ENCODE data around the gene TRIM14. TPM values are rescaled to one million over a fixed set of nuclear protein-coding genes. Genes with fewer than 3 reads are reported as not detected.

TRIM14 gene
- total and polyA plus RNA-seq, 2 of the 4 experiments (the other 2 are of a cell fraction) = 3.0 to 8.5 TPM

DNA sequence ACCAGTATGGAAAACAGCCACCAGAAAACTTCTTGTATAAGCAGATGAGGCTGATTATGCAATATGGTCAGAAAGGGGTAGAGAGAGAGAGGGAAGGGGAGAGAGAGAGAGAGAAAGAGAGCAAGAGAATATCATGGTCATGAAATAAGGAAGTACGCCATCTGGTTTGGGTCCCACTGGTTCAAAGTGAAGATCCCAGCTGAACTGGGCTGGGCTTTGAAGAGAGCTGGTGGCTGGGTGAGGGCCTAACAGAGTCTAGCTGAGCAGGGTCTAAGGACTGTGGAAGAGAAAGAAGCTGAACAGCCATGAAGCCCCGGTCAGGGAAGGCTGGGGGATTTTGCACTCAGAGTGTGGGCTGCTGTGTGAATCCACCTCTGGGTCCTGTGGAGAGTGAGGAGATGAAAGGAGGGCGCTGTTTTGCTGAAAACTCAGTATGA is 14.6 kb downstream of the TRIM14 start:
- H3K4me3 ChIP-seq (ENCODE audit: insufficient read depth, low read depth, low read length) = no peak overlapping the region
- no peak for TF ChIP-seq CEBPB (IDR thresholded peaks at IDR 0.05; ENCODE audit: low read depth, low read length)
- TF ChIP-seq SMC3 (IDR thresholded peaks at IDR 0.05; ENCODE audit: low read depth, low read length) = no peak
- TF ChIP-seq, protein P1, sequence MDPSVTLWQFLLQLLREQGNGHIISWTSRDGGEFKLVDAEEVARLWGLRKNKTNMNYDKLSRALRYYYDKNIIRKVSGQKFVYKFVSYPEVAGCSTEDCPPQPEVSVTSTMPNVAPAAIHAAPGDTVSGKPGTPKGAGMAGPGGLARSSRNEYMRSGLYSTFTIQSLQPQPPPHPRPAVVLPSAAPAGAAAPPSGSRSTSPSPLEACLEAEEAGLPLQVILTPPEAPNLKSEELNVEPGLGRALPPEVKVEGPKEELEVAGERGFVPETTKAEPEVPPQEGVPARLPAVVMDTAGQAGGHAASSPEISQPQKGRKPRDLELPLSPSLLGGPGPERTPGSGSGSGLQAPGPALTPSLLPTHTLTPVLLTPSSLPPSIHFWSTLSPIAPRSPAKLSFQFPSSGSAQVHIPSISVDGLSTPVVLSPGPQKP (IDR thresholded peaks at IDR 0.05; ENCODE audit: borderline replicate concordance, low read depth, low read length) = no peak
- no peak for TF ChIP-seq MAZ (IDR thresholded peaks at IDR 0.05; ENCODE audit: borderline replicate concordance, low read depth, low read length)
- peak overlapping the region; percentile 41 for H2AFZ ChIP-seq (replicated peaks; ENCODE audit: low read length, poor library complexity)
- no peak overlapping the region for H3K4ac ChIP-seq (ENCODE audit: low read depth, low read length)
- CTCF ChIA-PET = no interaction called here
- POLR2A ChIA-PET (ENCODE audit: unreplicated experiment) = no interaction called here
- no peak overlapping the region for H4K91ac ChIP-seq (ENCODE audit: insufficient read depth, low read depth, low read length)
- H2BK15ac ChIP-seq (ENCODE audit: low read depth, low read length) = no peak overlapping the region
- no peak overlapping the region for H2BK120ac ChIP-seq (ENCODE audit: low read depth, low read length)
- H3K79me1 ChIP-seq (ENCODE audit: low read depth in 1 of 2, low read length in 2 of 2) = no peaks in the 10 kb centered on the region
- no peak overlapping the region for H3K14ac ChIP-seq (replicated peaks; ENCODE audit: low read depth, low read length)
- ATAC-seq (ENCODE audit: low read depth) (no peak), DNase-seq (no peak)
- no peak overlapping the region for H2AK9ac ChIP-seq (replicated peaks; ENCODE audit: low read depth, low read length, poor library complexity)
- 100% methylated on average over 1 of the region's 3 CpGs; no CpG with 5 or more reads in 1 of the 2 experiments for WGBS, 2 experiments (ENCODE audit: extremely low coverage in 2 of 2, insufficient read length in 1 of 2)
- intact Hi-C loops (cut with micrococcal nuclease) = no loop called here
- H4K5ac ChIP-seq (ENCODE audit: low read depth, low read length) = no peak overlapping the region
- H4K8ac ChIP-seq (ENCODE audit: low read depth in 2 of 2, low read length in 2 of 2) = no peak overlapping the region
- H2AK5ac ChIP-seq (ENCODE audit: low read depth, low read length) = no peak overlapping the region
- H3K4me2 ChIP-seq (ENCODE audit: low read depth, low read length) = no peak overlapping the region
- no peak overlapping the region for H2BK5ac ChIP-seq (ENCODE audit: low read depth, low read length, poor library complexity, severe bottlenecking)
- 0 out of 2 replicates have a peak, but pooled peaks cover 2% of the 10 kb centered on the region for H3K9me3 ChIP-seq (ENCODE audit: control insufficient read depth, insufficient read depth, low read length)
- H4K20me1 ChIP-seq (ENCODE audit: insufficient read depth, low read length) = no peaks in the 10 kb centered on the region
- H3K9me1 ChIP-seq (ENCODE audit: insufficient read depth, low read length) = no peaks in the 10 kb centered on the region
- no peak overlapping the region for H3K9ac ChIP-seq (ENCODE audit: low read depth, low read length)
- H3K27me3 ChIP-seq (ENCODE audit: control insufficient read depth, insufficient read depth, low read length) = no peaks in the 10 kb centered on the region
- no peak overlapping the region for H3K18ac ChIP-seq (ENCODE audit: low read depth, low read length)
- BruUV-seq (replicated peaks) = no TSS peak
- no peak overlapping the region for H3K27ac ChIP-seq (ENCODE audit: insufficient read depth, low read length)
- dilution Hi-C loops (cut with HindIII; ENCODE audit: low sequenced_read_pairs, unreplicated experiment) = no loop called here
- no peaks in the 10 kb centered on the region for H3K36me3 ChIP-seq (ENCODE audit: control insufficient read depth, insufficient read depth, low read length)
- no peak overlapping the region for H3K23ac ChIP-seq (ENCODE audit: low read depth, low read length)
- in situ Hi-C loops (cut with MboI; ENCODE audit: low sequenced_read_pairs) = no loop called here
- no peak overlapping the region for H3K56ac ChIP-seq (ENCODE audit: extremely low read depth, insufficient read depth, low read length)
- no peaks in the 10 kb centered on the region for H3K4me1 ChIP-seq (ENCODE audit: control insufficient read depth, insufficient read depth, low read length)
- H2BK20ac ChIP-seq (ENCODE audit: low read depth, low read length) = no peak overlapping the region

Data from IMR-90 (cell line).